ENCODE results near the gene TCF20.

DNA sequence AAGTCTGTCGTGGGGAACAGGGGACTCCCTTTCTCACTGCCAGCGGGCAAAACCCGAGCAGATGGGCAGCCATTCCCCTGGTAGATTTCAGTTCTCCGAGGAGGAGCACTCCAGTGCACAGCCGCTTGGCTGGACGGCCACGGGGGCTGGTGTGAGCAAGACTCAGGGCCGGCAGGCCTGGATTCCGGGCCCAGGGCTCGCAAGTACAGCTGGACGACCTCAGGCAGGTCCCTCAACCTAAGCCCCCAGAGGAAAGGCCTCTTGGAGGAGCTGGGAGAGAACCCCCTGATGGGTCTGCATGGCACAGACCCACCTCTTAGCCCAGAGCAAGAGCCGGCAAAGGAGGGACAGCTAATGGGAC lies 31.3 kb upstream of the TCF20 start:
- TF ChIP-seq, protein P1, sequence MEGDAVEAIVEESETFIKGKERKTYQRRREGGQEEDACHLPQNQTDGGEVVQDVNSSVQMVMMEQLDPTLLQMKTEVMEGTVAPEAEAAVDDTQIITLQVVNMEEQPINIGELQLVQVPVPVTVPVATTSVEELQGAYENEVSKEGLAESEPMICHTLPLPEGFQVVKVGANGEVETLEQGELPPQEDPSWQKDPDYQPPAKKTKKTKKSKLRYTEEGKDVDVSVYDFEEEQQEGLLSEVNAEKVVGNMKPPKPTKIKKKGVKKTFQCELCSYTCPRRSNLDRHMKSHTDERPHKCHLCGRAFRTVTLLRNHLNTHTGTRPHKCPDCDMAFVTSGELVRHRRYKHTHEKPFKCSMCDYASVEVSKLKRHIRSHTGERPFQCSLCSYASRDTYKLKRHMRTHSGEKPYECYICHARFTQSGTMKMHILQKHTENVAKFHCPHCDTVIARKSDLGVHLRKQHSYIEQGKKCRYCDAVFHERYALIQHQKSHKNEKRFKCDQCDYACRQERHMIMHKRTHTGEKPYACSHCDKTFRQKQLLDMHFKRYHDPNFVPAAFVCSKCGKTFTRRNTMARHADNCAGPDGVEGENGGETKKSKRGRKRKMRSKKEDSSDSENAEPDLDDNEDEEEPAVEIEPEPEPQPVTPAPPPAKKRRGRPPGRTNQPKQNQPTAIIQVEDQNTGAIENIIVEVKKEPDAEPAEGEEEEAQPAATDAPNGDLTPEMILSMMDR (IDR thresholded peaks at IDR 0.05), result no peak
- TF ChIP-seq POLR2A (IDR thresholded peaks at IDR 0.05), result no peak
